CD4-positive, alpha-beta memory T cell (primary cell): ENCODE data around the gene FHIT. TPM values are rescaled to one million over a fixed set of nuclear protein-coding genes. Genes with fewer than 3 reads are reported as not detected.

ENCODE experiments used
- CTCF ChIA-PET: fragments of 350-600 bp; sonication (Branson Sonifier 250); formaldehyde crosslinking; loops from one replicate; lab custom pipeline; 2021; ENCODE audit warnings: inconsistent platforms; ENCODE audit not compliant: partially characterized antibody; lab: Charles Lee
- POLR2A ChIA-PET: fragments of 350-600 bp; sonication (Branson Sonifier 250); formaldehyde crosslinking; loops from one replicate; lab custom pipeline; 2021; ENCODE audit not compliant: partially characterized antibody; lab: Charles Lee
- DNase-seq, 5 donors: peaks; one replicate each; pipeline versions ENCODE4 v3.0.0 to v3.0.0-alpha.2; 2020 to 2022; ENCODE audit warnings: mixed read lengths in 1 of 5
- H3K27ac ChIP-seq: one replicate; pipeline ENCODE4 v1.7.0; 2013; ENCODE audit warnings: low read depth, low read length
- H3K27me3 ChIP-seq: 2 replicates; pipeline ENCODE4 v1.7.0; 2013; ENCODE audit warnings: mild to moderate bottlenecking, low read length, moderate library complexity; ENCODE audit not compliant: insufficient read depth
- H3K36me3 ChIP-seq: 2 replicates; pipeline ENCODE4 v1.7.0; 2013; ENCODE audit warnings: mild to moderate bottlenecking, low read length, moderate library complexity; ENCODE audit not compliant: insufficient read depth
- H3K4me1 ChIP-seq: 2 replicates; pipeline ENCODE4 v1.7.0; 2013; ENCODE audit warnings: mild to moderate bottlenecking, low read length, moderate library complexity; ENCODE audit not compliant: insufficient read depth
- H3K4me3 ChIP-seq, 2 donors: one replicate each; pipeline ENCODE4 v1.7.0; 2013; ENCODE audit warnings: low read length in 2 of 2, mild to moderate bottlenecking in 1 of 2
- H3K9me3 ChIP-seq, 2 donors: one replicate each; pipeline ENCODE4 v1.7.0; 2013; ENCODE audit warnings: low read length in 2 of 2, control low read depth in 1 of 2; ENCODE audit not compliant: control insufficient read depth in 1 of 2
- H3K27ac Mint-ChIP-seq, 7 donors: one replicate each; pipeline ENCODE4 v1.8.0; 2020 to 2021; ENCODE audit warnings: mixed read lengths in 7 of 7, mild to moderate bottlenecking in 6 of 7, inconsistent platforms in 3 of 7, moderate library complexity in 3 of 7
- H3K27me3 Mint-ChIP-seq, 2 donors: one replicate each; pipeline ENCODE4 v1.8.0; 2020 to 2021; ENCODE audit warnings: mixed read lengths in 2 of 2
- H3K36me3 Mint-ChIP-seq, 2 donors: one replicate each; pipeline ENCODE4 v1.8.0; 2020 to 2021; ENCODE audit warnings: mixed read lengths in 2 of 2, inconsistent platforms in 1 of 2, mild to moderate bottlenecking in 1 of 2
- H3K4me1 Mint-ChIP-seq, 4 donors: one replicate each; pipeline ENCODE4 v1.8.0; 2020 to 2021; ENCODE audit warnings: mixed read lengths in 4 of 4, mild to moderate bottlenecking in 1 of 4
- H3K4me3 Mint-ChIP-seq, 8 donors: one replicate each; pipeline ENCODE4 v1.8.0; 2020 to 2021; ENCODE audit warnings: mixed read lengths in 8 of 8, mild to moderate bottlenecking in 7 of 8, moderate library complexity in 6 of 8, inconsistent platforms in 3 of 8
- H3K9me3 Mint-ChIP-seq, 8 donors: one replicate each; pipeline ENCODE4 v1.8.0; 2020 to 2021; ENCODE audit warnings: mixed read lengths in 8 of 8, mild to moderate bottlenecking in 5 of 8, inconsistent platforms in 3 of 8, moderate library complexity in 1 of 8
- intact Hi-C: fragments of 100-400 bp; cut with micrococcal nuclease; formaldehyde crosslinking; loops from one replicate; pipeline ENCODE4 v1.15.1; 2023
- polyA plus RNA-seq, 2 donors: library from polyadenylated mRNA; unstranded; fragments of 300-500 nt; fragmentation: Illumina TruSeq; gene quantifications; one replicate each; pipeline ENCODE4 v1.2.3, GENCODE V29; 2021
- total RNA-seq, 2 experiments: library from RNA; stranded (reverse); gene quantifications; one replicate each; pipeline ENCODE4 v1.2.3, GENCODE V29; 2021

Gene FHIT
- total and polyA plus RNA-seq, 4 experiments from 2014 or later: 8.5 to 58.7 (median 33.2) TPM

- Histone ChIP-seq H3K27ac (peak overlapping the region; percentile 28), H3K4me3 (peak overlapping the region; percentile 27 to 40), H3K36me3 (no peaks in the 10 kb centered on the region), H3K4me1 (peaks cover 46% of the 10 kb centered on the region), H3K9me3 (no peaks in the 10 kb centered on the region), H3K27me3 (no peaks in the 10 kb centered on the region)
- DNase-seq: peak in 3 of 5 donors; percentile 13 to 30 (median 24)
- intact Hi-C loops: loop anchor here (2.0 kb wide), 1 partner anchor 1172 kb away; the partner anchor contains the start of gene FHIT
- Mint-ChIP-seq H3K4me3 (peak overlapping the region; percentile 78 to 96 (median 88)), H3K36me3 (peaks cover 0 to 5% of the 10 kb centered on the region in 2 donors), H3K27ac (peak overlapping the region; percentile 3 to 89 (median 63)), H3K4me1 (peaks cover 37 to 63% (median 46%) of the 10 kb centered on the region in 4 donors), H3K27me3 (no peaks in the 10 kb centered on the region), H3K9me3 (peaks cover 0 to 5% (median 0%) of the 10 kb centered on the region in 8 donors)
- CTCF ChIA-PET: interaction anchor here (0.9 to 1.8 kb wide), 6 partner anchors 13 to 83 kb away, joined by 3 to 8 read pairs (median 4); no protein-coding TSS in a partner anchor
- POLR2A ChIA-PET: interaction anchor here (0.6 to 2.6 kb wide), 8 partner anchors 14 to 70 kb away, joined by 3 to 15 read pairs (median 3); no protein-coding TSS in a partner anchor
Observed at GRCh38 chr3:60079076-60079475, 1172.2 kb downstream of the FHIT start.

DNA sequence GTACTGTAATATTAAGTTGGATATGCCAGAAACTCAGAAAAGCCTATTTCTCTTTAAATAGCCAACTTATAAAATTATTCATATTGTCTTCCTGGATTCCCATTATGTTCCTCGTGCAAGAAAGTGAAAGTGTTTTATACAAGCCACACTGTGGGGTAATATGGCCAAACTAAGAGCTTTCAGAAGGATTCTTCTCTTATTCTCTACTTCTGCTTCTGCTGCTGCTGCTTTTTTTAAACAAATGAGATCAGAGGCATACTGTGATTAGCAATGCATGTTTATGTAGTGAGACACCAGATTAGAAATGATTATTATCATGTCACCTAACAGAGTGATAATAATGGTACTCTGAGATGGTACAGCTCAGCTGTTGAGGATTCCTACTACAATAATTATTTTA lies 1174.9 kb downstream of the FHIT start:
- H3K4me3 ChIP-seq: no peak overlapping the region
- no peak overlapping the region for H3K27ac ChIP-seq
- Mint-ChIP-seq H3K27me3 (no peaks in the 10 kb centered on the region), H3K36me3 (peaks cover 6 to 11% of the 10 kb centered on the region in 2 donors), H3K4me3 (peak overlapping the region; percentile 49 to 77 (median 68)), H3K9me3 (peaks cover 0 to 5% (median 3%) of the 10 kb centered on the region in 8 donors), H3K4me1 (peaks cover 27 to 67% (median 44%) of the 10 kb centered on the region in 4 donors), H3K27ac (peak overlapping the region in 6 of 7 donors; percentile 2 to 83 (median 60))
- ChIA-PET CTCF (no interaction called here), POLR2A (interaction anchor here (0.7 to 3.9 kb wide), 5 partner anchors 11 to 243 kb away, joined by 3 to 14 read pairs (median 5); no protein-coding TSS in a partner anchor)
- H3K36me3 ChIP-seq: no peaks in the 10 kb centered on the region
- intact Hi-C loops: no loop called here
- H3K9me3 ChIP-seq: no peaks in the 10 kb centered on the region
- H3K4me1 ChIP-seq: peaks cover 35% of the 10 kb centered on the region
- no peaks in the 10 kb centered on the region for H3K27me3 ChIP-seq
- DNase-seq: no peak

DNA sequence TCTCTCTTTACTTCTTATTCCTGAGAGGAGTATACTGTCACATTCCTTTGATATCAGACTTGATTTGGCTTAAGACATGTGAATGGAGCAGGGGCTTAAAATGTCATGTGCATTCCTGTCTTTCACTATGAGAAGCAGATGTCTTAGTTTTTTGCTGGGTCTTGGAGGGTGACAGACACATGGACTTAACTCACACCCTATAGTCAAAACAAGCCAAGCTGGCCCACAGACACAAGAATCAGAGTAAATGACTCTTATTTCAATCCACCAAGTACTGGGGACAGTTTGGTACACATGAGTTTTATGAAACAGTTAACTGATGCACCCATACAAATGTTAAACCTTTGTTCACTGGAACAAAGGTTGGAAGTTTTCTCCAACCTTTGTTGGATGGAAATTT lies 1177.3 kb downstream of the FHIT start:
- ChIA-PET POLR2A (interaction anchor here (1.5 to 3.9 kb wide), 3 partner anchors 8 to 63 kb away, joined by 5 to 14 read pairs (median 5); no protein-coding TSS in a partner anchor), CTCF (no interaction called here)
- Histone ChIP-seq H3K27me3 (no peaks in the 10 kb centered on the region), H3K9me3 (no peaks in the 10 kb centered on the region), H3K4me1 (peaks cover 18% of the 10 kb centered on the region), H3K4me3 (no peak overlapping the region), H3K27ac (peak overlapping the region; percentile 19), H3K36me3 (no peaks in the 10 kb centered on the region)
- intact Hi-C loops: loop anchor here (1.0 to 2.0 kb wide), 2 partner anchors 9 to 21 kb away; no protein-coding TSS in a partner anchor
- H3K4me1 Mint-ChIP-seq: peaks cover 23 to 49% (median 36%) of the 10 kb centered on the region in 4 donors
- H3K36me3 Mint-ChIP-seq: peaks cover 6 to 12% of the 10 kb centered on the region in 2 donors
- DNase-seq: no peak
- peaks cover 0 to 5% (median 3%) of the 10 kb centered on the region in 8 donors for H3K9me3 Mint-ChIP-seq
- peak overlapping the region in 7 of 8 donors; percentile 17 to 84 (median 71) for H3K4me3 Mint-ChIP-seq
- H3K27ac Mint-ChIP-seq: peak overlapping the region in 6 of 7 donors; percentile 6 to 95 (median 57)
- no peaks in the 10 kb centered on the region for H3K27me3 Mint-ChIP-seq

GRCh38 chr3:60073228-60073627 lies 1178.0 kb downstream of the FHIT start:
- Histone ChIP-seq H3K27me3 (no peaks in the 10 kb centered on the region), H3K4me1 (peaks cover 18% of the 10 kb centered on the region), H3K27ac (no peak overlapping the region), H3K9me3 (no peaks in the 10 kb centered on the region), H3K4me3 (no peak overlapping the region), H3K36me3 (no peaks in the 10 kb centered on the region)
- Mint-ChIP-seq H3K9me3 (peaks cover 0 to 5% (median 2%) of the 10 kb centered on the region in 8 donors), H3K27me3 (no peaks in the 10 kb centered on the region), H3K27ac (peak overlapping the region in 6 of 7 donors; percentile 6 to 91 (median 68)), H3K4me1 (peaks cover 20 to 46% (median 35%) of the 10 kb centered on the region in 4 donors), H3K4me3 (peak overlapping the region; percentile 1 to 84 (median 36)), H3K36me3 (peaks cover 5 to 12% of the 10 kb centered on the region in 2 donors)
- DNase-seq: no peak
- CTCF ChIA-PET: no interaction called here
- intact Hi-C loops: loop anchor here (1.0 to 2.0 kb wide), 2 partner anchors 8 to 20 kb away; no protein-coding TSS in a partner anchor
- POLR2A ChIA-PET: interaction anchor here (1.8 to 3.9 kb wide), 2 partner anchors 8 to 18 kb away, joined by 5 to 14 read pairs; no protein-coding TSS in a partner anchor

DNA sequence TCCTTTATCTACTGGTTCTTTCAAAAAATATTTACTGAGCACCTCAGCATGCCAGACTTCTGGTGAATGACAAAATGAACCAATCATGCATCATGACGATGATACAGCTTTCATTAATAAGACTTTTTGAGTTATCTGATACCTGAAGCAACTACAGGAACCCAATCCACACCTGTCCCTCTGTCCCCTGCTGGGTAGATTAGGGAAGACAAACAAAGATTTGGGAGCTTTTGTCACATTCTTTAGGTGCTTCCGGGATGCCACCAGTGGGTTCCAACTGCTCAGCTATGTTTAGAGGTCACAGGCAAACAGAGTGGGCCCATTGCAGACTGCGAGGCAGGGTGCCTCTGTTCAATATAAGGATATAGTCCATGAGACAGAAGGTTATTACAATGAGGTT lies 1180.9 kb downstream of the FHIT start:
- no peaks in the 10 kb centered on the region for H3K27me3 Mint-ChIP-seq
- H3K4me1 ChIP-seq: peaks cover 27% of the 10 kb centered on the region
- DNase-seq: no peak
- no peaks in the 10 kb centered on the region for H3K9me3 ChIP-seq
- H3K4me3 Mint-ChIP-seq: no peak overlapping the region
- no peaks in the 10 kb centered on the region for H3K36me3 ChIP-seq
- ChIA-PET CTCF (no interaction called here), POLR2A (no interaction called here)
- peaks cover 25 to 59% (median 40%) of the 10 kb centered on the region in 4 donors for H3K4me1 Mint-ChIP-seq
- peaks cover 5 to 19% of the 10 kb centered on the region in 2 donors for H3K36me3 Mint-ChIP-seq
- peak overlapping the region in 2 of 7 donors; percentile 6 to 14 for H3K27ac Mint-ChIP-seq
- H3K9me3 Mint-ChIP-seq: peaks cover 0 to 5% (median 2%) of the 10 kb centered on the region in 8 donors
- no peak overlapping the region for H3K4me3 ChIP-seq
- H3K27me3 ChIP-seq: no peaks in the 10 kb centered on the region
- H3K27ac ChIP-seq: no peak overlapping the region
- intact Hi-C loops: no loop called here

GRCh38 chr3:60065227-60065868 lies 1185.9 kb downstream of the FHIT start:
- Mint-ChIP-seq H3K36me3 (peaks cover 0 to 14% of the 10 kb centered on the region in 2 donors), H3K27ac (peak overlapping the region in 6 of 7 donors; percentile 19 to 94 (median 86)), H3K27me3 (no peaks in the 10 kb centered on the region), H3K9me3 (no peaks in the 10 kb centered on the region), H3K4me3 (peak overlapping the region; percentile 2 to 72 (median 48)), H3K4me1 (peaks cover 33 to 60% (median 52%) of the 10 kb centered on the region in 4 donors)
- Histone ChIP-seq H3K4me3 (no peak overlapping the region), H3K27ac (no peak overlapping the region), H3K9me3 (no peaks in the 10 kb centered on the region), H3K4me1 (peaks cover 55% of the 10 kb centered on the region), H3K27me3 (no peaks in the 10 kb centered on the region), H3K36me3 (no peaks in the 10 kb centered on the region)
- POLR2A ChIA-PET: interaction anchor here (1.0 to 3.0 kb wide), 8 partner anchors 10 to 55 kb away, joined by 3 to 14 read pairs (median 4); no protein-coding TSS in a partner anchor
- intact Hi-C loops: loop anchor here (1.0 to 2.0 kb wide), 3 partner anchors 8 to 17 kb away; no protein-coding TSS in a partner anchor
- CTCF ChIA-PET: interaction anchor here (1.4 to 1.6 kb wide), 2 partner anchors 9 to 14 kb away, joined by 3 to 5 read pairs; no protein-coding TSS in a partner anchor
- DNase-seq: no peak
